ENCODE results near the gene BECN2.
"Not testable (repeated sequence)": the region's sequence is repeated elsewhere in the genome, so short reads cannot be mapped to it uniquely, and the experiment has no call there.

BECN2 gene

DNA sequence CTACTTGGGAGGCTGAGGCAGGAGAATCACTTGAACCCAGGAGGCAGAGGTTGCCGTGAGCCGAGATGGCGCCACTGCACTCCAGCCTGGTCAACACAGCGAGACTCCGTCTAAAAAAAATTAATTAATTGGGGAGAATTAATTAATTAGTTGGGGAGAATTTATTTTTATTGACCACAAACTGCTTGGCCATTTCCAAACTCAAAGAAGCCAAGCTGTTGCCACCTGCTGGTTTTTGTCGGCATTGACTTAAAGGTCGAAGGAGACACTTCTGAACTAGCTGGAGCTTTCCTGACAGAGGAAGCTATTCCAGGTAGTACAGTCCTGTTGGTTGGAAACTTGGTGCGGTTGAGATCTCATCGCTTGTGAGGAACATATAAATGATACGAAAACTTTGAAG is 28.2 kb downstream of the BECN2 start:
- no peaks in the 10 kb centered on the region for H3K36me3 ChIP-seq (ENCODE audit: insufficient read depth, low read length)
- H3K4me3 ChIP-seq (ENCODE audit: low read depth in 1 of 2, low read length in 2 of 2), result no peak overlapping the region
- no peak overlapping the region for H3K27ac ChIP-seq (ENCODE audit: low read depth, low read length)
- H3K9me3 ChIP-seq (ENCODE audit: low read length), result no peaks in the 10 kb centered on the region
- H3K27me3 ChIP-seq (ENCODE audit: control insufficient read depth in 1 of 2, insufficient read depth in 2 of 2, low read length in 2 of 2), result no peaks in the 10 kb centered on the region
- peaks cover 4% of the 10 kb centered on the region for H3K4me1 ChIP-seq (ENCODE audit: insufficient read depth, low read length)
- no peak overlapping the region for H3K9ac ChIP-seq (ENCODE audit: low read length)

DNA sequence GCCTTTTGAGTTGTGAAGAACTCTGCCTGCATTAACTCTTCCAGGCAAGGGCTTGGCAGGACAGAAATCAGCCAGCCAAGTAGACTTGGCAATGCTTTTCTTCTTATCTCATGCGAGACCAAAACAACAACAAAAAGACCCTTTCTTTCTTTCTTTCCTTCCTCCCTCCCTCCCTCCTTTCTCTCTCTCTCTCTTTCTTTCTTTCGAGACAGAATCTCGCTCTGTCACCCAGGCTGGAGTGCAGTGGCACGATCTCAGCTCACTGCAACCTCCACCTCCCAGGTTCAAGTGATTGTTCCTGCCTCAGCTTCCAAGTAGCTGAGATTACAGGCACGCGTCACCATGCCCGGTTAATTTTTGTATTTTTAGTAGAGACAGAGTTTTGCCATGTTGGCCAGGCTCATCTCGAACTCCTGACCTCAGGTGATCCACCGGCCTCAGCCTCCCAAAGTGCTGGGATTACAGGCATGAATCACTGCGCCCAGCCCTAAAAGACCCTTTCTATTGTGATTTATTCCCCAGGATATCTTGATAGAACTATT is 30.9 kb downstream of the BECN2 start:
- not testable (repeated sequence) for H3K4me1 ChIP-seq (ENCODE audit: insufficient read depth, low read length); H3K36me3 ChIP-seq (ENCODE audit: insufficient read depth, low read length); H3K4me3 ChIP-seq (ENCODE audit: low read depth in 1 of 2, low read length in 2 of 2); H3K27me3 ChIP-seq (ENCODE audit: control insufficient read depth in 1 of 2, insufficient read depth in 2 of 2, low read length in 2 of 2); H3K9ac ChIP-seq (ENCODE audit: low read length); H3K27ac ChIP-seq (ENCODE audit: low read depth, low read length); H3K9me3 ChIP-seq (ENCODE audit: low read length)

DNA sequence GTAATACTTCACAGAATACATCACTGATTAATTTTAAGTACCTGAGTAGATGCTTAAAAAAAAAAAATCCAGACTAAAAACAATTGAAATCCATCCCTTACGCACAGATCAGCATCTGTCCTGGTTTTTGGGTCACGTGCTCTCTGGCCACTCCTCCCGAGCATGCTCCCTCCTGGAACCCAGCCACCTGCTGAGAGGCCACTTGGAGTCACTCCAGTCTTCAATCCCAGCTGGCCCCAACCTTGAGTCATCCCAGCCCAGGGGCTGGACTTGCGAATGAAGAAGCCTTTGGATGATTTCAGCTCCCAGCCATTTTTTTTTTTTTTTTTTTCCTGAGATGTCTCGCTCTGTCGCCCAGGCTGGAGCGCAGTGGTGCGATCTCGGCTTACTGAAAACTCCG is 32.5 kb downstream of the BECN2 start:
- H3K4me3 ChIP-seq (ENCODE audit: low read depth in 1 of 2, low read length in 2 of 2), result no peak overlapping the region
- H3K27me3 ChIP-seq (ENCODE audit: control insufficient read depth in 1 of 2, insufficient read depth in 2 of 2, low read length in 2 of 2), result no peaks in the 10 kb centered on the region
- no peak overlapping the region for H3K27ac ChIP-seq (ENCODE audit: low read depth, low read length)
- H3K4me1 ChIP-seq (ENCODE audit: insufficient read depth, low read length), result peaks cover 4% of the 10 kb centered on the region
- H3K9ac ChIP-seq (ENCODE audit: low read length), result no peak overlapping the region
- no peaks in the 10 kb centered on the region for H3K9me3 ChIP-seq (ENCODE audit: low read length)
- no peaks in the 10 kb centered on the region for H3K36me3 ChIP-seq (ENCODE audit: insufficient read depth, low read length)

DNA sequence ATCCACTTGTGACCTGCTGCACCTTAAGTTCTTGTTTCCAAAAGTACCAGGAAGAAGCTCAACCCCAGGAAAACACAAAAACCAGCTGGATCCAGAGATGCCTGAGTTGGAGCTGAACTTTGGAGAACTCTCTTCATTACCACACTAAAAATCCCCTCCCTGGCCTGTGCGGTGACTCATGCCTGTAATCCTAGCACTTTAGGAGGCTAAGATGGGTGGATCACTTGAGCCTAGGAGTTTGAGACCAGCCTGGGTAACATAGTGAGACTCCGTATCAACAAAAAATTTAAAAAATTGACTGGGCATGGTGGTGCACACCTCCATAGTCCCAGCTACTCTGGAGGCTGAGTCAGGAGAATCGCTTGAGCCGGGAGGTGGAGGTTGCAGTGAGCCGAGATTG is 35.2 kb downstream of the BECN2 start:
- Histone ChIP-seq H3K4me1 (ENCODE audit: insufficient read depth, low read length) (peaks cover 4% of the 10 kb centered on the region), H3K27me3 (ENCODE audit: control insufficient read depth in 1 of 2, insufficient read depth in 2 of 2, low read length in 2 of 2) (no peaks in the 10 kb centered on the region), H3K9me3 (ENCODE audit: low read length) (no peaks in the 10 kb centered on the region), H3K9ac (ENCODE audit: low read length) (no peak overlapping the region), H3K27ac (ENCODE audit: low read depth, low read length) (no peak overlapping the region), H3K36me3 (ENCODE audit: insufficient read depth, low read length) (no peaks in the 10 kb centered on the region), H3K4me3 (ENCODE audit: low read depth in 1 of 2, low read length in 2 of 2) (no peak overlapping the region)

DNA sequence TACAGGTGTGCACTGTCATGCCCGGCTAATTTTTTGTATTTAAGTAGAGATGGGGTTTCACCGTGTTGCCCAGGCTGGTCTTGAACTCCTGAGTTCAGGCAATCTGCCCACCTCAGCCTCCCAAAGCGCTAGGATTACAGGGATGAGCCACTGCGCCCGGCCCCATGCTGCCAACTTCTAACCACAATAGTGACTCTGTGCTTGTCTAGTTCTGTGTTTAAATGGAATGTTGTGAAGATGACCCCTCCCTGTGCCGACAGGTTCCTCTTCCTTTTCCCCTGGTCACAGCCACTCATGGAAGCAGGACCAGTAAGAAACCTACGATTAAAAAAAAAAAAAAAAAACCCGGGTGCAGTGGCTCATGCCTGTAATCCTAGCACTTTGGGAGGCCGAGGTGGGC is 36.6 kb downstream of the BECN2 start:
- Histone ChIP-seq H3K9ac (ENCODE audit: low read length) (no peak overlapping the region), H3K9me3 (ENCODE audit: low read length) (no peaks in the 10 kb centered on the region), H3K36me3 (ENCODE audit: insufficient read depth, low read length) (no peaks in the 10 kb centered on the region), H3K4me1 (ENCODE audit: insufficient read depth, low read length) (no peaks in the 10 kb centered on the region), H3K27ac (ENCODE audit: low read depth, low read length) (no peak overlapping the region), H3K27me3 (ENCODE audit: control insufficient read depth in 1 of 2, insufficient read depth in 2 of 2, low read length in 2 of 2) (no peaks in the 10 kb centered on the region), H3K4me3 (ENCODE audit: low read depth in 1 of 2, low read length in 2 of 2) (no peak overlapping the region)

DNA sequence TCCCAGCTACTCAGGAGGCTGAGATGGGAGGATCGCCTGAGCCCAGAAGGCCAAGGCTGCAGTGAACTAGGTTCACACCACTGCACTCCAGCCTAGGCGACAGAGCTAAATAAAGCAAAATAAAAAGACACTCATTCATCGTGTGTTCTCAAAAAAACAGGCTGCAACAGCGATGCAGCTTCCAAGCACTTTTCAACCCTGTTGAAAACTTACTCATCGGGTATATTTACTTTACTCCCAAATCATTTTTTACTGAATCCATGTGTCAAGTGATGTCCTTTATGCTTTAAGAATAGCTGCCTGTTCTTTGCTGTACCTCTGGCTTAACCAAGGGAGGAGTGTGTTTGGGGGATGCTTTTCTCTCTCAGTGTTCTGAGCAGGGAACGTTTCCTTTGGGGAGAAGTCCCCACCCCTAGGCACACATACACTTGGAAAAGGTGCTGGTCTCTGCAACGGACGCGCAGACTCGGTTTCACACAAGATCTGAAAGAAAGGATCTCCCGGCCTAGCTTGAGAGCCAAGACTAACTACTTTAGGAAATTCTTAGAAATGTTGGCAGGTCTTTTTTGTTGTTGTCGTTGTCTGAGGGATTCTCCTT is 39.9 kb downstream of the BECN2 start:
- Histone ChIP-seq H3K4me1 (ENCODE audit: insufficient read depth, low read length) (no peaks in the 10 kb centered on the region), H3K9me3 (ENCODE audit: low read length) (no peaks in the 10 kb centered on the region), H3K36me3 (ENCODE audit: insufficient read depth, low read length) (no peaks in the 10 kb centered on the region), H3K9ac (ENCODE audit: low read length) (no peak overlapping the region), H3K27ac (ENCODE audit: low read depth, low read length) (no peak overlapping the region), H3K4me3 (ENCODE audit: low read depth in 1 of 2, low read length in 2 of 2) (no peak overlapping the region), H3K27me3 (ENCODE audit: control insufficient read depth in 1 of 2, insufficient read depth in 2 of 2, low read length in 2 of 2) (no peaks in the 10 kb centered on the region)

DNA sequence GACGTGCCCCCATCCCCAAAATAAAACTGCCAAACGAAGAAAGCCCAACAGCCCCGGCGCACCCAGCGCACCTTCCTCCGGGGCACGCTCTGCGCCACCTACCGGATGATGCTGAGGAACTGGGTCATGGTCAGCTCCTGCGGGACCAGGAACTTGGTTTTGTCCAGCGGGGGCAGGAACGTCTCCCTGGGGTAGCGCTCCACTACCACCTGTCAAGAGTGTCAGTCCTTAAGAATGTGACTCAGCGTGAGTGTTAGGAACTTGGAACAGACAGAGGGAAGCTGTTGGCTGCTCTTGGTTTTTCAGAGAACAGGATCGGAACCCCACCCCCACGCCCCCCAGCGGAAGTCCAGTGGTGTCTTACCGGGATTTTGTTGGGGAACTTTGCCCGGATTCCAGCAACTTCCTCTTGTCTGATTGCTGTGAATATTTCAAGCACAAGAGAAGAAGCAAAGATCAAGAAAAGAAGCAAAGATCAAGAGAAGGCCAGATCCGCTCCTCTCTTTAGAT is 40.9 kb downstream of the BECN2 start:
- no peaks in the 10 kb centered on the region for H3K4me1 ChIP-seq (ENCODE audit: insufficient read depth, low read length)
- no peak overlapping the region for H3K27ac ChIP-seq (ENCODE audit: low read depth, low read length)
- H3K9ac ChIP-seq (ENCODE audit: low read length), result no peak overlapping the region
- no peaks in the 10 kb centered on the region for H3K36me3 ChIP-seq (ENCODE audit: insufficient read depth, low read length)
- no peaks in the 10 kb centered on the region for H3K9me3 ChIP-seq (ENCODE audit: low read length)
- H3K4me3 ChIP-seq (ENCODE audit: low read depth in 1 of 2, low read length in 2 of 2), result peak overlapping the region in 1 of 2 donors; percentile 43
- no peaks in the 10 kb centered on the region for H3K27me3 ChIP-seq (ENCODE audit: control insufficient read depth in 1 of 2, insufficient read depth in 2 of 2, low read length in 2 of 2)

DNA sequence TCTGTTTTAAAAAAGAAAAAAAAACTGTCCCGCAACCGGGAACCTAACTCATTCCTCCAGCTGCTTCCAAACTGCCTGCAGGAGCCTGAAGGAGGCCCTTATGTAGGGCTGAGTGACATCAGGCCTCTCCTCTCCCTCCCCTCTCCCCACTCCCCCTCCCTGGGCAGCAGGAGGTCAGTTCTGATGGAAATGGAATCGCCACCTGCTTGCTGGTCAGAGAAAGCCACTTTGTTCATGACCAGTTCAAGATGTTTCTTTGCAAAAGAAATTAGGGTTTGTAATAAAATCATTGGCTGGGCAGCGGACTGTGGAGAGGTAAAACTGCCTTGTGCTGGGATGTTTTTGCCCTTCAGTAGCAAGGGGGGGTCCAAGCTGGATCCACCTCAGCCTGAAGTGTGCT is 41.5 kb downstream of the BECN2 start, which contains the start of gene MAP1LC3C:
Gene MAP1LC3C, minus strand, starts transcription at position 73 of the 400 bp plus-strand sequence. CDS start 90 bp downstream, outside the sequence.
- no peak within 1 kb of the TSS for H3K27ac ChIP-seq (ENCODE audit: low read depth, low read length)
- no peak within 1 kb of the TSS for H3K9ac ChIP-seq (ENCODE audit: low read length)
- peak within 1 kb of the TSS in 1 of 2 donors; percentile 43 for H3K4me3 ChIP-seq (ENCODE audit: low read depth in 1 of 2, low read length in 2 of 2)

DNA sequence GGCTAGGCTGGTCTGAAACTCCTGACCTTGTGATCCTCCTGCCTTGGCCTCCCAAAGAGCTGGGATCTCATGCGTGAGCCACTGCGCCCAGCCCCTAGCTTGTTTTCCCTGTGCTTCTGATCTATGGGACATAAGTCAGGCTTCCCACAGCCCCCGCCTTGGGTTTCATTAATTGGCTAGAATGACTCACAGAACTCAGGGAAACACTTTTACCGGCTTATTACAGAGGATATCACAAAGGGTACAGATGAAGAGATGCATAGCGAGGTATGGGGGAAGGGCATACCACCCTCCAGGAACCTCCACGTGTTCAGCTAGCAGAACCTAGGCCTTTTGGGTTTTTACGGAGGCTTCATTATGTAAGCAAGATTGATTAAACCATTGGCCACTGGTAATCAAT is 42.9 kb downstream of the BECN2 start:
- no peaks in the 10 kb centered on the region for H3K36me3 ChIP-seq (ENCODE audit: insufficient read depth, low read length)
- no peaks in the 10 kb centered on the region for H3K9me3 ChIP-seq (ENCODE audit: low read length)
- no peak overlapping the region for H3K4me3 ChIP-seq (ENCODE audit: low read depth in 1 of 2, low read length in 2 of 2)
- no peak overlapping the region for H3K27ac ChIP-seq (ENCODE audit: low read depth, low read length)
- no peaks in the 10 kb centered on the region for H3K4me1 ChIP-seq (ENCODE audit: insufficient read depth, low read length)
- H3K9ac ChIP-seq (ENCODE audit: low read length), result no peak overlapping the region
- no peaks in the 10 kb centered on the region for H3K27me3 ChIP-seq (ENCODE audit: control insufficient read depth in 1 of 2, insufficient read depth in 2 of 2, low read length in 2 of 2)

More for the DNA sequence above, 41.5 kb downstream of the BECN2 start, which contains the start of gene MAP1LC3C:
- H3K36me3 ChIP-seq (ENCODE audit: insufficient read depth, low read length), result no peaks in the 10 kb centered on the region
- H3K27me3 ChIP-seq (ENCODE audit: control insufficient read depth in 1 of 2, insufficient read depth in 2 of 2, low read length in 2 of 2), result no peaks in the 10 kb centered on the region
- no peaks in the 10 kb centered on the region for H3K4me1 ChIP-seq (ENCODE audit: insufficient read depth, low read length)
- no peaks in the 10 kb centered on the region for H3K9me3 ChIP-seq (ENCODE audit: low read length)

DNA sequence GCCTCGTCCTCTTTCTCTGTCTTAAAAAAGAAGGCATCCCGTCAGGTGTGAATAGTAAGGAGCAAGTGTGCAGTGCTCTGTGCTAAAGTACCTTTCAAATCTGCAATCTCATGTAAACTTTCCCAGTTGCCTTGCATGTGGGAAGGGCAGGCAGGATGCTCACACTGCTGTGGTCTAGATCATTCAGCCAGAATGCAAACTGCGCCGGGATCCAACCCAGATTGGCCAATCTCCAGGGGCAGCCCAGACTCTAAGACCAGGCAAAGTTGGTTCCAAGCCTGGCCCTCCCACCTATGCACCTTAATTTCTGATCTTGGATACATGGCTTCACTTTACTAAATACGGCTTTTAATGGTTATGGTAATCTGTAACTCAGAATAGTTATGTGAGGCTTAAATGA is 44.5 kb downstream of the BECN2 start:
- Histone ChIP-seq H3K27ac (ENCODE audit: low read depth, low read length) (no peak overlapping the region), H3K9ac (ENCODE audit: low read length) (no peak overlapping the region), H3K27me3 (ENCODE audit: control insufficient read depth in 1 of 2, insufficient read depth in 2 of 2, low read length in 2 of 2) (no peaks in the 10 kb centered on the region)

DNA sequence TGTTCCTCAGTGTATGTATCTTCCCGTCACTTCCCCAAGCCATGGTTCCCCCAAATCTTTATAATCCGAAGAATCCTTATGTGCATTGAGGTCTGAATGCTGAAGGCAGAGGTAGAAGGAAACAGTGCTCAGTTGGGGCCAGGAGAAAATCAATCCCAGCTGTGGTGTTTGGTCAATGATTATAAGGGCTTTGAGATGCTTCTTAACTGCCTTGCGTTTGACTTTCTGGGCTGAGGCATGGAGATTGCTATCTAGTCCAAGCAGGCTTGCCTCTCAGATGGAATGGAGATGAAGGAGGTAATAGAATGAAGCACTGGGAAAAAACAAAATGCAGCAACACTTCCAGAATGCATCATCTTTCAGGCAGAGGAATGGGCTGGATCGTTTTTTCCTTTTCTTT is 44.9 kb downstream of the BECN2 start:
- Histone ChIP-seq H3K4me1 (ENCODE audit: insufficient read depth, low read length) (no peaks in the 10 kb centered on the region), H3K36me3 (ENCODE audit: insufficient read depth, low read length) (no peaks in the 10 kb centered on the region), H3K9ac (ENCODE audit: low read length) (no peak overlapping the region), H3K4me3 (ENCODE audit: low read depth in 1 of 2, low read length in 2 of 2) (no peak overlapping the region), H3K27ac (ENCODE audit: low read depth, low read length) (no peak overlapping the region), H3K9me3 (ENCODE audit: low read length) (no peaks in the 10 kb centered on the region), H3K27me3 (ENCODE audit: control insufficient read depth in 1 of 2, insufficient read depth in 2 of 2, low read length in 2 of 2) (no peaks in the 10 kb centered on the region)

More for the DNA sequence above, 44.5 kb downstream of the BECN2 start:
- H3K9me3 ChIP-seq (ENCODE audit: low read length), result no peaks in the 10 kb centered on the region
- no peak overlapping the region for H3K4me3 ChIP-seq (ENCODE audit: low read depth in 1 of 2, low read length in 2 of 2)
- no peaks in the 10 kb centered on the region for H3K4me1 ChIP-seq (ENCODE audit: insufficient read depth, low read length)
- no peaks in the 10 kb centered on the region for H3K36me3 ChIP-seq (ENCODE audit: insufficient read depth, low read length)
